CD14-positive monocyte (primary cell): ENCODE data around the gene SH3PXD2A. TPM values are rescaled to one million over a fixed set of nuclear protein-coding genes. Genes with fewer than 3 reads are reported as not detected.

Source experiments
- DNase-seq, 3 donors: peaks; one replicate each; pipeline ENCODE4 v3.0.0-alpha.2; 2011 to 2022
- H2AFZ ChIP-seq: 2 replicates; pipeline ENCODE4 v1.6.0; 2012; ENCODE audit warnings: mild to moderate bottlenecking, low read depth, low read length, inconsistent platforms; ENCODE audit not compliant: insufficient read depth, poor library complexity, severe bottlenecking
- H3K27ac ChIP-seq, 2 donors: 1 replicate in 1 of 2; 2 replicates in 1 of 2; pipeline ENCODE4 v1.5.1; 2012 to 2013; ENCODE audit warnings: low read length in 2 of 2, control low read depth in 1 of 2, inconsistent platforms in 1 of 2, low read depth in 1 of 2, mild to moderate bottlenecking in 1 of 2
- H3K27me3 ChIP-seq, 2 donors: one replicate each; pipeline versions ENCODE4 v1.6.0 to v1.6.1; 2011 to 2013; ENCODE audit warnings: low read length in 2 of 2; ENCODE audit not compliant: control insufficient read depth in 2 of 2, insufficient read depth in 2 of 2
- H3K36me3 ChIP-seq, 2 donors: replicated peaks in 1 of 2; 1 replicate in 1 of 2; 2 replicates in 1 of 2; pipeline versions ENCODE4 v1.5.1 to v1.6.1; 2012 to 2013; ENCODE audit warnings: low read length in 2 of 2, control low read depth in 1 of 2, inconsistent platforms in 1 of 2, mild to moderate bottlenecking in 1 of 2; ENCODE audit not compliant: insufficient read depth in 2 of 2, control insufficient read depth in 1 of 2
- H3K4me1 ChIP-seq, 2 donors: 1 replicate in 1 of 2; 2 replicates in 1 of 2; pipeline versions ENCODE4 v1.5.1 to v1.6.1; 2012 to 2013; ENCODE audit warnings: low read length in 2 of 2, control low read depth in 1 of 2, inconsistent platforms in 1 of 2, mild to moderate bottlenecking in 1 of 2, moderate library complexity in 1 of 2; ENCODE audit not compliant: insufficient read depth in 2 of 2, control insufficient read depth in 1 of 2
- H3K4me2 ChIP-seq: replicated peaks from 2 replicates; pipeline ENCODE3; 2012; ENCODE audit warnings: low read length, moderate library complexity, mild to moderate bottlenecking; ENCODE audit not compliant: poor library complexity, severe bottlenecking; ENCODE audit errors: extremely low read depth
- H3K4me3 ChIP-seq, 3 experiments: fragments of 200-600 bp in 1 of 3; sonication (generic) in 1 of 3; replicated peaks in 1 of 3; 1 replicate in 2 of 3; 2 replicates in 1 of 3; pipeline ENCODE4 v1.5.1; 2011 to 2013; ENCODE audit warnings: low read length in 3 of 3, mild to moderate bottlenecking in 3 of 3, control low read depth in 2 of 3, low read depth in 2 of 3, inconsistent platforms in 1 of 3, moderate library complexity in 1 of 3
- H3K79me2 ChIP-seq: 2 replicates; pipeline ENCODE4 v1.6.0; 2012; ENCODE audit warnings: mild to moderate bottlenecking, control low read depth, inconsistent platforms, low read length, moderate library complexity; ENCODE audit not compliant: insufficient read depth
- H3K9ac ChIP-seq: 2 replicates; pipeline ENCODE4 v1.6.0; 2017; ENCODE audit warnings: low read length, mild to moderate bottlenecking; ENCODE audit not compliant: insufficient read depth, poor library complexity, severe bottlenecking
- H3K9me3 ChIP-seq, 2 donors: replicated peaks in 1 of 2; 1 replicate in 1 of 2; 2 replicates in 1 of 2; pipeline versions ENCODE4 v1.5.1 to v1.6.1; 2012 to 2013; ENCODE audit warnings: low read length in 2 of 2, control low read depth in 1 of 2; ENCODE audit not compliant: control insufficient read depth in 1 of 2, insufficient read depth in 1 of 2
- H4K20me1 ChIP-seq: 2 replicates; pipeline ENCODE4 v1.6.0; 2012; ENCODE audit warnings: mild to moderate bottlenecking, low read length, control low read depth, moderate library complexity; ENCODE audit not compliant: insufficient read depth
- H3K27ac Mint-ChIP-seq, 7 donors: one replicate each; pipeline ENCODE4 v1.8.0; 2020; ENCODE audit warnings: mild to moderate bottlenecking in 7 of 7, mixed read lengths in 7 of 7, moderate library complexity in 6 of 7, inconsistent platforms in 2 of 7
- H3K27me3 Mint-ChIP-seq, 3 donors: one replicate each; pipeline ENCODE4 v1.8.0; 2021 to 2022; ENCODE audit warnings: low read depth in 3 of 3, mild to moderate bottlenecking in 3 of 3, mixed read lengths in 3 of 3, moderate library complexity in 3 of 3, inconsistent platforms in 1 of 3
- H3K36me3 Mint-ChIP-seq, 2 donors: one replicate each; pipeline ENCODE4 v1.8.0; 2020; ENCODE audit warnings: mixed read lengths in 2 of 2, inconsistent platforms in 1 of 2, mild to moderate bottlenecking in 1 of 2
- H3K4me1 Mint-ChIP-seq: one replicate; pipeline ENCODE4 v1.8.0; 2020; ENCODE audit warnings: mild to moderate bottlenecking, mixed read lengths
- H3K4me3 Mint-ChIP-seq, 2 donors: one replicate each; pipeline ENCODE4 v1.8.0; 2020; ENCODE audit warnings: mild to moderate bottlenecking in 2 of 2, mixed read lengths in 2 of 2, moderate library complexity in 1 of 2
- H3K9me3 Mint-ChIP-seq, 7 donors: one replicate each; pipeline ENCODE4 v1.8.0; 2020 to 2022; ENCODE audit warnings: mixed read lengths in 7 of 7, mild to moderate bottlenecking in 6 of 7, moderate library complexity in 6 of 7, inconsistent platforms in 2 of 7
- CTCF ChIP-seq: fragments of 200-600 bp; IDR thresholded peaks from one replicate; pipeline ENCODE4 v1.8.0; 2022; ENCODE audit warnings: antibody characterized with exemption, mild to moderate bottlenecking
- WGBS: methylation state at CpG from one replicate; pipeline ENCODE4 v1.1.5; 2013; ENCODE audit warnings: missing lambda C conversion rate; ENCODE audit not compliant: insufficient coverage; 5-methylcytosine and 5-hydroxymethylcytosine counted together
- intact Hi-C, 2 donors: fragments of 100-400 bp; cut with micrococcal nuclease; formaldehyde crosslinking; loops; one replicate each; pipeline versions ENCODE4 v1.15.0 to v1.15.1; 2023
- polyA plus RNA-seq, 3 donors: library from polyadenylated mRNA; depleted of rRNA in 1 of 3; unstranded in 2 of 3; stranded (reverse) in 1 of 3; fragments of 300-500 nt in 2 of 3; fragments of >200 nt in 1 of 3; fragmentation: Illumina TruSeq in 2 of 3; gene quantifications; 1 replicate in 2 of 3; 2 replicates in 1 of 3; pipeline ENCODE4 v1.2.3, GENCODE V29; 2012 to 2021

The SH3PXD2A gene
- polyA plus RNA-seq, 3 donors = 0.01 to 0.76 (median 0.05) TPM

GRCh38 chr10:103546401-103546800 is 309.0 kb downstream of the SH3PXD2A start:
- Mint-ChIP-seq H3K27ac (no peak overlapping the region), H3K4me3 (no peak overlapping the region), H3K27me3 (peaks cover 17 to 24% (median 17%) of the 10 kb centered on the region in 3 donors)

GRCh38 chr10:103545771-103546281 is 309.6 kb downstream of the SH3PXD2A start:
- WGBS = 85% methylated on average over 4 of the region's 4 CpGs
- Histone ChIP-seq H3K27me3 (peaks cover 0 to 7% of the 10 kb centered on the region in 2 donors), H3K79me2 (no peaks in the 10 kb centered on the region), H3K4me2 (no peak overlapping the region), H3K4me1 (peaks cover 16 to 19% of the 10 kb centered on the region in 2 donors), H3K9ac (no peak overlapping the region), H2AFZ (no peak overlapping the region), H3K36me3 (no peaks in the 10 kb centered on the region), H4K20me1 (no peaks in the 10 kb centered on the region), H3K9me3 (no peaks in the 10 kb centered on the region), H3K4me3 (no peak overlapping the region), H3K27ac (no peak overlapping the region)
- Mint-ChIP-seq H3K27ac (no peak overlapping the region), H3K27me3 (peaks cover 15 to 20% (median 17%) of the 10 kb centered on the region in 3 donors), H3K36me3 (no peaks in the 10 kb centered on the region), H3K9me3 (no peaks in the 10 kb centered on the region), H3K4me3 (peak overlapping the region in 1 of 2 donors; percentile 31), H3K4me1 (peaks cover 27% of the 10 kb centered on the region)
- no peak for TF ChIP-seq CTCF
- intact Hi-C loops = no loop called here
- DNase-seq = no peak

More at GRCh38 chr10:103546401-103546800, 309.0 kb downstream of the SH3PXD2A start:
- no peak for DNase-seq
- Histone ChIP-seq H3K9me3 (no peaks in the 10 kb centered on the region), H4K20me1 (no peaks in the 10 kb centered on the region), H3K4me3 (no peak overlapping the region), H3K9ac (no peak overlapping the region), H3K79me2 (no peaks in the 10 kb centered on the region), H3K36me3 (no peaks in the 10 kb centered on the region), H3K4me2 (no peak overlapping the region), H3K27ac (no peak overlapping the region), H3K4me1 (peaks cover 22 to 25% of the 10 kb centered on the region in 2 donors), H3K27me3 (peaks cover 0 to 7% of the 10 kb centered on the region in 2 donors), H2AFZ (no peak overlapping the region)
- WGBS = 100% methylated on average over 1 of the region's 1 CpG
- H3K9me3 Mint-ChIP-seq = peaks cover 0 to 2% (median 0%) of the 10 kb centered on the region in 7 donors
- intact Hi-C loops = no loop called here
- H3K36me3 Mint-ChIP-seq = no peaks in the 10 kb centered on the region
- H3K4me1 Mint-ChIP-seq = peaks cover 32% of the 10 kb centered on the region
- TF ChIP-seq CTCF = no peak
